ENCODE results near the gene RBM24.

- TF ChIP-seq, protein P1, sequence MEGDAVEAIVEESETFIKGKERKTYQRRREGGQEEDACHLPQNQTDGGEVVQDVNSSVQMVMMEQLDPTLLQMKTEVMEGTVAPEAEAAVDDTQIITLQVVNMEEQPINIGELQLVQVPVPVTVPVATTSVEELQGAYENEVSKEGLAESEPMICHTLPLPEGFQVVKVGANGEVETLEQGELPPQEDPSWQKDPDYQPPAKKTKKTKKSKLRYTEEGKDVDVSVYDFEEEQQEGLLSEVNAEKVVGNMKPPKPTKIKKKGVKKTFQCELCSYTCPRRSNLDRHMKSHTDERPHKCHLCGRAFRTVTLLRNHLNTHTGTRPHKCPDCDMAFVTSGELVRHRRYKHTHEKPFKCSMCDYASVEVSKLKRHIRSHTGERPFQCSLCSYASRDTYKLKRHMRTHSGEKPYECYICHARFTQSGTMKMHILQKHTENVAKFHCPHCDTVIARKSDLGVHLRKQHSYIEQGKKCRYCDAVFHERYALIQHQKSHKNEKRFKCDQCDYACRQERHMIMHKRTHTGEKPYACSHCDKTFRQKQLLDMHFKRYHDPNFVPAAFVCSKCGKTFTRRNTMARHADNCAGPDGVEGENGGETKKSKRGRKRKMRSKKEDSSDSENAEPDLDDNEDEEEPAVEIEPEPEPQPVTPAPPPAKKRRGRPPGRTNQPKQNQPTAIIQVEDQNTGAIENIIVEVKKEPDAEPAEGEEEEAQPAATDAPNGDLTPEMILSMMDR (IDR thresholded peaks at IDR 0.05 in 2 of 3, conservative IDR thresholded peaks at IDR 0.05 in 1 of 3; ENCODE audit: borderline replicate concordance in 1 of 3, insufficient read depth in 1 of 3, low read depth in 2 of 3, low read length in 2 of 3): no peak
- TF ChIP-seq POLR2AphosphoS5 (IDR thresholded peaks at IDR 0.05; ENCODE audit: low read depth, low read length): no peak
- no peak for TF ChIP-seq EZH2 (IDR thresholded peaks at IDR 0.05)
- TF ChIP-seq EGR1 (IDR thresholded peaks at IDR 0.05; ENCODE audit: low read depth): no peak
These were observed 60.7 kb downstream of the RBM24 start for GRCh38 chr6:17341891-17342290.

Measured in HCT116 (cell line).